HG02885 (cell line): Measurements from ENCODE around the gene IGSF9B.
A peak's percentile ranks its signal among the peaks of the same experiment; 100 is the strongest.

Experiments used
- ATAC-seq: cut with Tn5 transposase; IDR thresholded peaks from one replicate; pipeline ENCODE4 v1.9.1; 2021; ENCODE audit warnings: mild to moderate bottlenecking; ENCODE audit not compliant: unreplicated experiment, poor library complexity

Gene IGSF9B

DNA sequence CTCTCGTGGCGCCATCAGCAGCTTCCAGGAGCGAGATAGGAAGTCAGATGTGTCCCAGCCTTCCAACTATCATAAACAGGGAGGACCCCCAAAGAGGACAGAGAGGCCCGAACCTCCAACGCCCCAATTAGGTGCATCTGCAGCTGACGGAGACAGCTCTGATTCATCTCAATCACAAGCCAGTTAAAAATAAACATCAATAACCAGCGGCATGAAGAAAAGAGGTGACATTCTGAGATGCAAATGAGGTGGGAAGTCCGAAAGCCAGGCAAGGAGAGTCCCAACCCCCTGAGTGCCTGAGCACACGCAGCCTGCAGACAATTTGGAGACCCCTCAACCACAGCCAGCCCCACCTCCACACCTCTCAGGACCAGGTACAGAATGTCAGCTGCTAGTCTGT is 28.1 kb upstream of the IGSF9B start:
- ATAC-seq: peak; percentile 69

DNA sequence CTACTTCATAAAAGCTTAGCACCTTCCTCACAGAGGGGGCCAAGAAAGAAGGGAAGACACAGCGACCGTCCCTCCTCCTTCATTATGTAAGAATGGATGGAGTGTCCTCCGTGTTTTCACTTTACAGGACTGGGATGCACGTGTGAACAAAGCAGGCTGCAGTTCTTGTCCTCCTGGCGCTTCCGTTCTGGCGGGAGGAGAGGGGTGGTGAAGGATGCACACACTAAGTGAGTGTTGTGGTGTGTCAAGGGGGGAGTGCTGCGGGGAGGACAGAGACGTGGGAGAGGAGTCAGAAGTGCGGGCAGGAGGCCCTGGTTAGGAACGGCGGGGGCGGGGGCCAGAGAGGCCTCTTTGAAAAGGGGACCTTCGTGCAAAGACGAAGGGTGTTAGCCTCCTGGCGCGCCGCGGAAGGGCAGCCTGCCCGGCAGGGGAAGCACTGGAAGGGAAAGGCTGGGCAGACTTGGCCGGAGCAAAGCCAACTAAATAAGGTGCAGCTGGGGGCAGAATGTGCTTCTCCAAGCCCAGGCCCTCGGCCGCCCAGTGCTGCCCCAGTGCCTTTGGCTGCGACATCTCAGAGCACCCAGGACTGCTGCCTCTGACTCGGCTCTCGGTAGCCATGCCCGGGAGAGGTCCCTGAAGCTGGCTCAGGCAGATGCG is 27.0 kb upstream of the IGSF9B start:
- ATAC-seq: no peak

DNA sequence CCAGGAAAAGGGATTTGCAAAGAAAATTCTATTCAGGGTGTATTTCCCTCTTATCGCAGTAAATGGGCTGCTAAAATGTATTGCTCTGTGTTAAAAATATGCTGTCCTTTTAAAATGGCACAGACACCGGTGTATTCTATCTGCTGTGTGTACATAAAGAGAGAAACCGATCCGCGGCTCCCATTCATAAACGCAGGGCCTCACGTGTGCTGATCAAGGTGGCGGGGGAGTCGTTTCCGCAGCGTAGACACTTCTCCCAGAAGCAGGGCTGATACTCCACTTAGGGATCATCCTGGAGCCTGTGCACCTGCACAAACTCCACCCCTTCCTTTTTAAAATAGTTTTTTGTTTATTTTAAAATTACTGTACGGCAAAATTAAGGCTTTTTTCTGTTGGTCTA is 26.1 kb upstream of the IGSF9B start:
- no peak for ATAC-seq

DNA sequence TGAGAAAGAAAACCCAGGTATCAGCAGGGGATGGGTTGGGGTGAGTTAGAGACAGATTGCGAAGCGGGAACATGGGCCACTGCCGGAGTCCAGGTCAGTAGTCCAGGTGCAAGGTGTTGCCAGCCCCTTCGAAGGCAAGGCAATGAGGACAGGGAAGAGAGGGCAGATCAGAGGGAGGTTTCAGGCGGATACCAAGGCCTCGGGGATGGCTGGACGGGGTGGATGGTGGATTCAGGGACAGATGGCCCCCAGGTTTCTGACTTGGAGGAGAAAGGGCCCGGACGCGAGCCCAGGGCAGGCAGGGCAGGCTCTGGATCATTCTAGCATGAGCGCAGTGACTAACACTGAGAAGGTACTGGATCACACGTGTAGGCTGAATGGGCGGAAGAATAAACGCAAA is 25.4 kb upstream of the IGSF9B start:
- no peak for ATAC-seq

DNA sequence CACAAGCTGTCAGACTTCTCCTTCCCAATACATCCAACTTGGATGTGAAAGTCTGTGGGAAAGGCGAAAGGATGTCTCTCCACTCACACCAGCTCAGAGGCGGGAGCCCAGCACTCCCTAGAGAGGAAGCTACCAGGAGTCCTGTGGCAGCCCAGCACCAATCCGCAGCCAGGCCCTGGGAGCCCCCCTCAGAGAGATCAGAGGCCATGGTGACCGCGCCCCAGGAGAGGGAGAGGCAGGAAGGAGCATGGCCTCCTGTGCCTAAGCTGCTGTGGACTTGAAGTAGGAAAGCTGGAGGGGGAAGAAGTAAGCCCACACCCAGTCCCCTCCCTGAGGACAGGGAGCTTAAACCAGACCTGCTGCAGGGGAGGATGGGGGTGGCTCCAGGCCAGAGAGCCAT is 24.4 kb upstream of the IGSF9B start:
- no peak for ATAC-seq

DNA sequence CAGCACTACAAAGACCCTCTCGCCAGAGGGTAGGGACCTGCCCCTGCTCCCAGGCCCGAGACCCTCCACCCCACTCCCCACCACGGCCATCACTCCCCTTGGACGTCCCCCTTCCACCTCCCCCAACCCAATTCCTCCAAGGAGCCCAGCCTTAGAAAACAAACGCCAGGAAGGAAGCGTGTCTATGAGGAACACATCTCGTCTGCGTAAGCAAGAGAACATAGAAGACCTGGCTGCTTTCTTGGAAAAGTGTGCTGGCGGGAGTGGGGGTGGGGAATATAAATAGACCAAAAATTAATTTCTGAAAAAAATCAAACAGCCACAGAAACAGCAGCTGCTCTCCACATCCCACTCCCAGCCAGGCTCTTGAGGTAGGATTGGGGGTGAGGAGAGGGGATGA is 23.9 kb upstream of the IGSF9B start:
- ATAC-seq: no peak

DNA sequence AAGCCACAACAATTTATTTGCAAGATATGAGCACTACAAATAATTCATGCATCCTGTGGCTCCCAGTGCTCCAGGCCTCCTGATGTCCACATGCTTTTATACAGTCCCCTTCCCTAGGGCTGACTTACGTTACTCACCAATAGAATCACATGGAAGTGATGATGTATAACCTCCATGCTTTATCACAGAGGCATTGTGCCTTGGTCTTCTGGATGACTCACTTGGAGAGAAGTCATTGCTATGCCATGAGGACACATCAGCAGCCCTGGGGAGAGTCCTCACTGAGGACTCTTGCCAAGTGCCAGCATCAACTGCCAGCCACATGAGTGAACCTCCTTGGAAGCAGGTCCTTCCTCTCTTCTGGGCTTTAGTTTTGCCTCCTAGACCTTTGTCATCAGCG is 22.0 kb upstream of the IGSF9B start:
- no peak for ATAC-seq

DNA sequence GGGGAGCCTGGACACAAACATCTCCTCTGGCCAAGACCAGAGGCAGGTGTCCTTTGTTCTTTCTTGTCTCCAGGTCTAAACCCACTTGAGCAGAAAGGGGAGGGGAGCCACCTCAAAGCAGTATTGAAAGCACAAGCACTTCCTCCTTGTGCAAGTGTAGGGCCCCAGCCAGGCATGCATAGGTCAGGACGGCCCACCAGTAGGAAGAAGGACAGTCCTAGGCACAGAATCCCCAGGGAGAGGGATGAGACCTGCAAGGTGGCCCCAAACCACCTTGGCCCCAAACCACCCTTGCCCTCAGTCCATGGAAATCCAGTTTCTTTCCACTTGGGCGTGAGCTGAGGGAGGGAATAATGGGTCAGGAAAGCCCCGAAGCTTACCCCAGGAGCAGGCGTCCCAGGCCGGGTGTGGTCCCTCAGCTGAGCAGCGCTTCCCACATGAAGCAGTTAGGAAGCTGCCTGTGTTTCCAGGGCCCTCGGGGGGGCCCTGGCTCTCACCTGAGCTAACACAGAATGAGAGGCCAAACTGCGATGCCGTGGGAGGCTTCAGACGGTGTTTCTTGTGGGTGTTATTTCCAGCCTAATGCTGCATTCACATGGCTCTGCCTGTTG is 20.4 kb upstream of the IGSF9B start:
- ATAC-seq: peak; percentile 98

DNA sequence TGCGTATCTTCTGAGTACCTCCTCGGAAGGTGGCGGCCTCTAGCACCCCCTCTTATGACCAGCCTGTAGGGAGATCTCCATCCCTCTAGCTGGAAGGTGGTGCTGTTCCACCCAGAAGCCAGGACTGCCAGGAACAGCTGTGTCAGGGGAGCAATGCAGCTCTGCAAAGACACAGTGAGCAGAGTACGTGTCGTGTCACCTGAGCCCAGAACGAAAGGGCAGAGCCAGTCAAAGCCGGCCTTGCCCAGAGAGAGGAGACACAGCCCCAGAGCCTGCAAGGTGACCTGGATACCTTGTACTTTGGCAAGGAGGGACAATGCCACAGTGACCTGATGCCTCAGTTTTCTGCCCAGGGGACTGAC is 18.7 kb upstream of the IGSF9B start:
- ATAC-seq: no peak

DNA sequence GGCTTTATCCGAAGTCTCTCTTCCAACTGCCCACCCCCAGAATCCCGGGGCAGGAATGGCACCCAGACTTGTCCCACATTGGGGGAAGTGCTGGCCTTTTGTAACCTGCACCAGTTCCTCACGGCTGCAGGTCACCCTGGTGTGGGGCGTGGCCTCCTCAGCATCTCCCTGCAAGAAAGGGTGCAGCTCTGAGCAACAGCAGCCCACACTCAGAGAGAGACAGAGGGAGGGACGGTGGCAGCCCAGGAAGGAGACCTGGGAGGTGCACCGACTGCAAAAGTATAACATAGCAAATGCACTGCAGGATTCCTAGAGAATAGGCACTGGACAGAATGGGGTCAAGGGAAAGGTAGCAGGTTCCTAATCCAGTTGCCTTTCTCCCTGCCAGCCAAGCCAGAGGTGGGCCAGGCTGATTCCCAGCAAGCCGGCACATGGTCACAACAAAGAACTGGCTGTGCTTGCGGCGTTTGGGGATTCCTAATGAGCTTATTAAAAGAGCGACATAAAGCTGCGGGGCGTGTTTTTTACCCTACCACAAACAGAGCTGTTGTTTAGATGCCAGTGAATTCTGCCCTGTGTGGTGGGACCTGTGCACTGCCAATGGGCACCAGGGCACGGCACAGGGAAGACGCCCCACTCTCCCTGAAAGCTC is 18.2 kb upstream of the IGSF9B start:
- no peak for ATAC-seq

DNA sequence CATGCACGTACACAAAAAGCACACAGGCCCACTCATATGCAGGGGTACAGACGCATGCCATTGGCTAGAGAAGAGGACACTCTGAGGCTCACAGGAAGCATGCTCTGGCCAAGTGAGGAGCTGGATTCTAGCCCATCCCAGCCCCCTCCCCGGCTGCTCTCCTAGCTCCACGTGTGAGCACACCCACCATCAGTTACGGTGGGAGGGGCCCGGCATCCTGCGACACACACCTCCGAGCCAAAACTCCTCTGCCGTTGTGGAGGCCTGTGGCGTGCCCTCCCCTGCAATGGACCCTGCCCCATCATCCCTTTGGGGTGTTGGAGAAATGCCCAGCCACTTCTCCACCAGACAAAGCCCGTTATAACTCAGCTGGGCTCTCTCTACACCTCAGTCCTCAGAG is 15.1 kb upstream of the IGSF9B start:
- no peak for ATAC-seq

DNA sequence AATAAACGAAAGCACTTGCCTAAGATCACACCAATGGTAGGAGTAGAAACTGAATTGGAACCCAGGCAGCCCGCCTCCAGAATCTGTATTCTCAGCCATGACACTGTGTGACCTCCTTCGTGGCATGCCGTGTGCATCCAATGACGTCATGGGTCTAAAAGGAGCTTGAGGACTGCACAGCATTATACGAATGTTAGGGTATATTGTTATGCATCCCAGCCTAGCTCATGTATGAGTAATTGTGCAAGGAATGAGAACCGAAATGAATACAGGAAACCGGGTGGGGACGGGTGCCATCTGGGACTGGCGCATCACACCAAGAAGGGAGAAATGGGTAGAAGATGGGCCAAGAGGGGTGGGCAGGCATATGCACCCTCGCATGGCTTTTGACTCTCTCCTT is 12.3 kb upstream of the IGSF9B start:
- no peak for ATAC-seq

DNA sequence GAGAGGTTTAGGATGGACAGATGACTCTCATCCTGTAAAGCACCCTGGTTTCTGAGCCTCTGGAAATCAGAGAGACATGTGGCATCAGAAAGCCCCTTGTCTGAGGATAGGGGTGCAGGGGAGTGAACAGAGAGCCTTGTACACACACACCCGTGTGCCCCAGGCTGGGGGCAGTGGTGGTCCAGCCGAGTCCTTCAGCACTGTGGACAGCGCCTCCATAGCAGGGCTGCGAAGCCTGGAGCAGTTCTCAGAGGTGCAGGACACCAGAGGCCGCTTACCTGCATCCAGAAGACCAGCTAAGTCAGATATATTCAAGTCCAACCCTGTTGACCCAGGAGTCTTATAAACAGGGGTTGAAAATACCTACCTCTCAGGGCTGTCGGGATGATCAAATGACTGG is 11.5 kb upstream of the IGSF9B start:
- no peak for ATAC-seq

DNA sequence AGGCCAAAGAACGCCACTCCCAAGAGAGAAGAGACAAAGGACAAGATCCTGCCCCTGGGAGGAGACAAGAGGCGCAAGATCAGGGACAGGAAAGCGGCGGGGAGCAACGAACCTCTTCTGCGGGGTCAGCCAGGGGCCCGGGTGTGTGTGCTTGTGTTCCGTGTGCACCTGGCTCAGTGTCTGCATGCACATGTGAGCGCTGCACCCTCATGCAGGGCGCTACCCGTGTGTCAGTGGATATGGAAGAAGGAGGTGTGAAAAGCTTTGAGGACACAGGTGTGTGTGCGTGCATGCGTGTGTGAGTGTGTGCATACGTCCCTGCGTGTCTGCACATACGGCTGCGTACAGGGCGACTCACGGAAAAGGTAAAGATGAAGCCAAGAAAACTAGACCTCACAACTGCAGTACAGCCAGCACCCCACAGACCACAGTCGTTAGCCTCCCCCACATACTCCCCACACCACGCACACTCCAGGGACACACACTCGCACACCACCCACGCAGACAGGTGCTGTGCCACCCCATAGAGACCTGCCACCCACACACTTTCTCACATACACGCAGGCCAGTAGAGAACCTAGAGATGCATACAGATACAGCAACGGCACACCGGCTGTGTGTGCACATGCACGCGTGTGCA is 11.0 kb upstream of the IGSF9B start:
- no peak for ATAC-seq

DNA sequence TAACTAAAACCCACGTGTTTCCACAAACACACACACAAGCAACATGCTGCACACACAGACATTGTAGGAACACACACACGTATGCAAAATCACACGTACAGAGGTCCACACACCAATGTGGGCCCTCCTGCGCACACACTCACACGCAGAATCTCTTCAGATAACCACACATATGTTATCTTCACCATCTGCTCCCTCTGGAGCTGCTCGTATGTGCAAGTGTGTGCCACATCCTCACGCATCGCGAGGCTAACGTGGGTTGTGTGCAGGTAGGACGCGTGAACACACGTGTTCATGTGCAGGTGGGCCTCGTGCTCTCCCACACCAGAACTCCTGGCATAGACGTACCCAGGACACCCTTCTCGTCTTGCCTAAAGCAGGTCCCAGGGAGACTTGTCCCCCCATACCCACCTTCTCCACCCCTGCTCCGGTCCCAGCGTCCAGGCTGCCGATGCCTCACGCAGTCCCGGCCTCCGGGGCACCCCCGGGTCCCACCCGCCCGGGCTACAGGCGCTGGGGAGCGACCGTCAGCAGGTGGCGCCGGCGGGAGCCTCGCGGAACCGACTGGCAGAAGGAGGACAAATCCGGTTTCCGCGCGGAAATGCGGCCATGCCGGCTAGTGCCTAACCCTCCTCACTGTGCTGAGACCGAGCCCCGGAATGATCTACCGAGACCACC is 10.3 kb upstream of the IGSF9B start:
- peak; percentile 66 for ATAC-seq

DNA sequence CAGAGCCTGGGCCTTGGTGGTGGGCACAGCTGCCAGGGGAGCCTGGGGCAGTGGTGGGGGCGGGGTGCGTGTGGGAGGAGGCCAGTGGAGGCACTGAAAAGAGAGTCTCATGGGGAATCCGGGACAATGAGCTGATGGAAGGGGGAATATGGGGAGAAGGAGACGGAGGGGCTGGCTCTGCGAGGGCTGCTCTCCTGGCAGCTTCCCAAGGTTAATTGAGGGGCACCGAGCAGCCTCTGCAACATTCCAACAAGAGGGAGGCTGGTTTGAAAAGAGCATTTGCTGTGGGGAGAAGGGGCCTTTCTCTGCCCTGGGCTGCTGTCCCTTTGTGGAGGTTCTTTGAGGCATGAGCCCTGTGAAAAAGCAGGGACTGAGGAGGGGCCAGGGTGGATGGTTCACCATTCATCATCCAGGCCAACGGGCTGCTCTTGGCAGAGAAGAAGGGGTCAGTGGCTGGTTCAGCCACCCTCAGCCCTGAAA is 9.4 kb upstream of the IGSF9B start:
- ATAC-seq: no peak

DNA sequence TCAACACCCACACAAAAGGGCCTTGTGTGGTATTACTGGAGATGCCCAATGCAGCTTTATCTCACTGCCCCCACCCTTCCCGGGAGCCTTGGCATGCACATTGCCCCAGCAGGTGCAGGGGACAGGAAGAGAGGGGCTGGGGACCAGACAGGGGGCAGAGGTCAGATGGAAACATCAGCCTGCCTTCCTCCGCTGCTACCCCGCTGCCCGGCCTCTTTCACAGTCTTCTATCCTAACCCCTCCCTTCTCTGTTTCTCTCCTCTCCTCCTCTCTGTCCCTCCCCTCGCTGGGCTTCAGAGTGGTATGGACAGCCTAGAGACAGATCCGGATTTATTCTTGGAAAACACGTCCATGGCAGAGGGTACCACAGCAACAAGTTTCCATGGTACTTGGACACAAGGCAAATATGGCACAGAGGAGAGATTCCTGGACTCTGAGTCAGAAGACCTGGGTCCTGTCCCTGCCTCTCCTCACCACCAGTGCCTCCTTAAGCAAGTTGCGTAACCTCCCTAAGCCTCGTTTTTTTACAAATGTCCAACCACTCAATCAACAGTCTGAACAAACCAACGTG is 8.3 kb upstream of the IGSF9B start:
- ATAC-seq: no peak

DNA sequence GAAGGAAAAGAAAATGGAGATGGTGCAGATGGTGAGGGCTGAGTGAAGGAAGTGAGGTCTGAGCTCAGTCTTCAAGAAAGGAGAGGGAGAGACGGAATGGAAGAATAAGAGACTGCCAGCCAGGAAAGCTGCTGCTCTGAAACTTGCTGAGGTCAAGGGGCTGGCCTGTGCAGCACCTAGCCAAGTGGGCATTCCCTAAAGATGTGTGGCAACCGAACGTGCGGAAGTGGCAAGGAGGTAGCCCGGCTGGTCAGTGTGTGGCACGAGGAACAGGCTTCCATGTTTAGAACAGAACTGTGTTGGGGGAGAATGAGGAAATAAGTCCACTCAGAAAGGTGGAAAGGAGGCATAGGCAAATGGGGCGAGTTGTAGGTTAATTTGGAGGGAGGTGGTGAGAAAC is 7.6 kb upstream of the IGSF9B start:
- ATAC-seq: no peak

DNA sequence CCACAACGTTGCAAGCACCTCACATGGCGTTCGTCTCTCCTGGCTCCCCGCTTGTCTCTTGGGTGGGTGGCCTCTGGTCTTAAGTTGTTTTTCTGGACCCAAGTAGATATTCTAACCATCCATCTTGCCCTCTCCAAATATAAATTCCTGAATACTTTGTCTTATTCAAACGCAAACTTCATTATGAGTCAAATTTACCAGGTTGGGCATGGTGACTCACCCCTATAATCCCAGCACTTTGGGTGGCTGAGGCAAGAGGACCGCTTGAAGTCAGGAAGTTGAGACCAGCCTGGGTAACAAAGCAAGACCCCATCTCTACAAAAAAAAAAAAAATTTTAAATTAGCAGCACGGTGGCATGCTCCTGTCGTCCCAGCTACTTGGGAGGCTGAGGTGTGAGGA is 5.1 kb upstream of the IGSF9B start:
- no peak for ATAC-seq

DNA sequence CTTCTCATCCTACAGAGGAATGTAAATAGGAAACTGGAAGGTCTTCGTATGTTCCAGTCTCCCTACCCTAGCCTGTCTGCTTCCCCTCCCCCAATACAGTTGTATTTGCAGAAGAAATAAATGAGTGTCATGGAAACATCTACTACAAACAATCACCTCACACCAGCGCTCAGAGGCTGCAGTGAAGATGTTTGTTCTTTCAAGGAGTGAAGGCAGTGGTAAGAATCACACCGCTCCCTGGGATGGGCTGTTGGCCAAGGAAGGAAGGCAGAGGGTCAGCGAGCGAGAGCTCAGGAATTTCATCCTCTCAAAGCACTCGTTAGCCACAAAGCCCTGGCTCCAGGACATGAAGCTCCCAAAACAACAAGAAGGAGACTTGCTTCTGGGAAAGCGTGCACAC is 1.1 kb upstream of the IGSF9B start:
- no peak for ATAC-seq
